Osteocyte (in vitro differentiated cells): ENCODE data around the gene PMEPA1. TPM values are rescaled to one million over a fixed set of nuclear protein-coding genes. Genes with fewer than 3 reads are reported as not detected.

ENCODE experiments used
- DNase-seq: peaks from one replicate; pipeline ENCODE4 v3.0.0; 2021; ENCODE audit warnings: mixed read lengths; ENCODE audit not compliant: unreplicated experiment; ENCODE audit errors: extremely low spot score
- H3K27ac Mint-ChIP-seq: one replicate; pipeline ENCODE4 v1.8.0; 2021; ENCODE audit warnings: mild to moderate bottlenecking, mixed read lengths; ENCODE audit not compliant: unreplicated experiment
- H3K27me3 Mint-ChIP-seq: one replicate; pipeline ENCODE4 v1.8.0; 2021; ENCODE audit warnings: mixed read lengths; ENCODE audit not compliant: unreplicated experiment
- H3K36me3 Mint-ChIP-seq: one replicate; pipeline ENCODE4 v1.8.0; 2021; ENCODE audit warnings: mixed read lengths; ENCODE audit not compliant: unreplicated experiment
- H3K4me1 Mint-ChIP-seq: one replicate; pipeline ENCODE4 v1.8.0; 2021; ENCODE audit warnings: mixed read lengths; ENCODE audit not compliant: unreplicated experiment
- H3K4me3 Mint-ChIP-seq: one replicate; pipeline ENCODE4 v1.8.0; 2021; ENCODE audit warnings: mild to moderate bottlenecking, moderate library complexity, mixed read lengths; ENCODE audit not compliant: unreplicated experiment
- H3K9me3 Mint-ChIP-seq: one replicate; pipeline ENCODE4 v1.8.0; 2021; ENCODE audit warnings: mixed read lengths; ENCODE audit not compliant: unreplicated experiment
- total RNA-seq: library from RNA; stranded (reverse); gene quantifications from 2 replicates; pipeline ENCODE4 v1.2.1, GENCODE V29; 2021
- TF ChIP-seq, protein P1 (sequence below): fragments of 200-600 bp; sonication (generic); IDR thresholded peaks from 2 replicates; pipeline ENCODE4 v1.5.0; 2021; ENCODE audit warnings: antibody characterized with exemption, mild to moderate bottlenecking, moderate library complexity

Gene PMEPA1
- total RNA-seq, 1 donor from 2014 or later, result 24.1 TPM

DNA sequence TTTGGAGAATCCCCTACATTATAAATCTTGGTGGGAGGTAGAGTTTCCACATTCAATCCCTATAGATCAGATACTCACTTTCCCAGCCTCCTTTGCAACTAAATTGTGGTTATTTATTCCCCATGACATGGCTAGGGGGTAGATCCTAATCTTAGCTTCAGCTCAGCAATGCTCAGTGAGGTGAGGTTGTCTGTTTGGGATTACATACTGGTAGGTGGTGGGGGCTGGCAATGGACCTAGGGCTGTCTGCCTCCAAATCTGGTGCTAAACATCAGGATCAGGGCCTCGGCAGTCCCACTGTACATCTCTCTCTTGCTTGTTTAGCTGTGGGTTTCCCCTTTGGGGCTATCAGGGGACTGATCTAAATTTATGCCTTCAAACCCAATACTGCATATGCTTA lies 45.8 kb upstream of the PMEPA1 start:
- Mint-ChIP-seq H3K27ac (no peak overlapping the region), H3K27me3 (peaks cover 17% of the 10 kb centered on the region), H3K9me3 (no peaks in the 10 kb centered on the region), H3K36me3 (no peaks in the 10 kb centered on the region), H3K4me3 (no peak overlapping the region), H3K4me1 (no peaks in the 10 kb centered on the region)
- TF ChIP-seq, protein P1, sequence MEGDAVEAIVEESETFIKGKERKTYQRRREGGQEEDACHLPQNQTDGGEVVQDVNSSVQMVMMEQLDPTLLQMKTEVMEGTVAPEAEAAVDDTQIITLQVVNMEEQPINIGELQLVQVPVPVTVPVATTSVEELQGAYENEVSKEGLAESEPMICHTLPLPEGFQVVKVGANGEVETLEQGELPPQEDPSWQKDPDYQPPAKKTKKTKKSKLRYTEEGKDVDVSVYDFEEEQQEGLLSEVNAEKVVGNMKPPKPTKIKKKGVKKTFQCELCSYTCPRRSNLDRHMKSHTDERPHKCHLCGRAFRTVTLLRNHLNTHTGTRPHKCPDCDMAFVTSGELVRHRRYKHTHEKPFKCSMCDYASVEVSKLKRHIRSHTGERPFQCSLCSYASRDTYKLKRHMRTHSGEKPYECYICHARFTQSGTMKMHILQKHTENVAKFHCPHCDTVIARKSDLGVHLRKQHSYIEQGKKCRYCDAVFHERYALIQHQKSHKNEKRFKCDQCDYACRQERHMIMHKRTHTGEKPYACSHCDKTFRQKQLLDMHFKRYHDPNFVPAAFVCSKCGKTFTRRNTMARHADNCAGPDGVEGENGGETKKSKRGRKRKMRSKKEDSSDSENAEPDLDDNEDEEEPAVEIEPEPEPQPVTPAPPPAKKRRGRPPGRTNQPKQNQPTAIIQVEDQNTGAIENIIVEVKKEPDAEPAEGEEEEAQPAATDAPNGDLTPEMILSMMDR, result no peak
- DNase-seq, result no peak

DNA sequence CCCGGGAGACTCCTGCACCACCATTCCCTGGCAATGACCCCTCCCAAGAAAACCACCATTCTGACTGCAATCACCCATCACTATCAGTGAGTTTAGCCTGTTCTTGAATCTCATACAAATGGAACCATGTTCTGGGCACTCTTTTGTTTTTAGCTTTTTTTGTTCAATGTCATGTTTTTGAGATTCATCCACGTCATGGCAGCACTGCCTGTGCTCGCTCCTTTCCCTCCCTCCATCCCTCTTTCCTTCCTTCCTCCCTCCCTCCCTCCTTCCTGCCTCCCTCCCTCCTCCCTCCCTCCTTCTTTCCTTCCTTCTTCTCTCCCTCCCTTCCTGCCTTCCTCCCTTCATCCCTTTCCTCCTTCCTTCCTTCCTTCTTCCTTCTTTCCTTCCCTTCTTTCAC lies 44.4 kb upstream of the PMEPA1 start:
- TF ChIP-seq, protein P1, result no peak
- DNase-seq, result no peak
- no peaks in the 10 kb centered on the region for H3K9me3 Mint-ChIP-seq
- peaks cover 17% of the 10 kb centered on the region for H3K27me3 Mint-ChIP-seq
- H3K27ac Mint-ChIP-seq, result no peak overlapping the region
- H3K4me3 Mint-ChIP-seq, result no peak overlapping the region
- H3K36me3 Mint-ChIP-seq, result no peaks in the 10 kb centered on the region
- peaks cover 4% of the 10 kb centered on the region for H3K4me1 Mint-ChIP-seq

DNA sequence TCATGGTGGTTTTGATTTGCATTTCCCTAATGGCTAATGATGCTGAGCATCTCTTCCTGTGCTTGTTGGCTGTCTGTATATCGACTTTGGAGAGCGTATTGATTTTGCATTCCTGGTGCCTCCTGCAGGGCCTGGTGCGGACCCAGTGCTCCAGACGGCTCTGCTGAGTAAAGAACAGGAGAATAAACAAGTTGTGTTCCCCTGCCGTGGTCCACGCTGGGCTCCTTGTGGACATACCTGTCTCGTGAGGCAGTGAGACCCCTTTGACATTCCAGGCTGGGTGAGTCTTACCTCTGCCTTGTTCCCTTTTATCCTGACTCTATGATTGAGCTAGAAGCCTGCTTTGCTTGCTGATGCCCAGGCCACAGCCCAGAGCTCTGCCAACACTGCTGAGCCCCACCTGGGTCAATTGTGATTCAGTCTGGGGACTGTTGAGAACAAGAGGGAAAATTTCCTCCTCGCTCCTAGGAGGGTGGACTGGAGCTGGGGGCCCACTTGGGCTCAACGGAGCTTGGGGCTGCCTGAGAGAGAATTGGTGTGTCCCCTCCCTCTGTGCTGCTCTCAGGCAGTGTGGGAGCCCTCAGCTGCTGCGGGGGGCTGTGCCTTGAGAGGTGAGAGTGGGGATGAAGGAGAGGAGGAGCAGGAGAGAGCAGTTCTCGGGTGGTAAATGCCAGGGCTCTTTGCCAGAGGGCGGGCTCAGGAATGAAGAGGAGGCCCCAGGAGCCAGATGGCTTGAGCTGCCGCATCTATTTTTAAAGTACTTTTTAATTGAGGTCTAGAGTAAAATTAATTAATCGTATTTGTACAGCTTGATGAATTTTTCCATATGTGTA lies 43.7 kb upstream of the PMEPA1 start:
- no peak for DNase-seq
- H3K9me3 Mint-ChIP-seq, result no peaks in the 10 kb centered on the region
- H3K27me3 Mint-ChIP-seq, result peaks cover 17% of the 10 kb centered on the region
- H3K4me1 Mint-ChIP-seq, result peaks cover 10% of the 10 kb centered on the region
- H3K4me3 Mint-ChIP-seq, result no peak overlapping the region
- H3K36me3 Mint-ChIP-seq, result no peaks in the 10 kb centered on the region
- TF ChIP-seq, protein P1, result no peak
- H3K27ac Mint-ChIP-seq, result no peak overlapping the region

DNA sequence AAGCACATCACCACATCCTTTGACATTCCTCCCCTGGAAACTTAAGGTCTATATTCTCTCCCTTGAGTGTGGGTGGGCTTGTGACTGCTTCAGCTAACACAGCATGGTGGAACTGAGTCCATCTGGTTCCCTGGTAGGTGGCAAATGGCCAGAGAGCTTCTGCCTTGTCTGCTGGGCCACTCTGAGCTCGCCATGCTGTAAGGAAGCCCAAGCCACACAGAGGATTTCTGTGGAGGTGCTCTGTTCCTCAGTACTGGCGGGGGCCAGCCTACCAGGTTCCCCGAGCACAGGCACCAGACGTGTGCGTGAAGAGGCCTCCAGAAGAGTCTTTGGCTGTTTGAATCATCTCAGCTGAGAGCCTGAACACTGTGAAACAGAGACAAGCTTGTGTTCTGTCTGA lies 41.6 kb upstream of the PMEPA1 start:
- TF ChIP-seq, protein P1, result no peak
- H3K9me3 Mint-ChIP-seq, result no peaks in the 10 kb centered on the region
- H3K4me3 Mint-ChIP-seq, result no peak overlapping the region
- H3K27me3 Mint-ChIP-seq, result peaks cover 17% of the 10 kb centered on the region
- no peaks in the 10 kb centered on the region for H3K36me3 Mint-ChIP-seq
- no peak for DNase-seq
- H3K4me1 Mint-ChIP-seq, result peaks cover 31% of the 10 kb centered on the region
- no peak overlapping the region for H3K27ac Mint-ChIP-seq

GRCh38 chr20:57749869-57750268 lies 40.1 kb upstream of the PMEPA1 start:
- H3K9me3 Mint-ChIP-seq, result no peaks in the 10 kb centered on the region
- no peaks in the 10 kb centered on the region for H3K36me3 Mint-ChIP-seq
- H3K4me3 Mint-ChIP-seq, result no peak overlapping the region
- peaks cover 5% of the 10 kb centered on the region for H3K27me3 Mint-ChIP-seq
- H3K27ac Mint-ChIP-seq, result no peak overlapping the region
- H3K4me1 Mint-ChIP-seq, result peaks cover 31% of the 10 kb centered on the region
- no peak for DNase-seq
- TF ChIP-seq, protein P1, result no peak
